HG02623 (cell line): ENCODE data around the gene MIXL1.
A peak's percentile ranks its signal among the peaks of the same experiment; 100 is the strongest.
"Not testable (repeated sequence)": the region's sequence is repeated elsewhere in the genome, so short reads cannot be mapped to it uniquely, and the experiment has no call there.

Source experiments
- ATAC-seq: cut with Tn5 transposase; IDR thresholded peaks from one replicate; pipeline ENCODE4 v1.9.1; 2021; ENCODE audit warnings: moderate library complexity; ENCODE audit not compliant: unreplicated experiment

Gene MIXL1

DNA sequence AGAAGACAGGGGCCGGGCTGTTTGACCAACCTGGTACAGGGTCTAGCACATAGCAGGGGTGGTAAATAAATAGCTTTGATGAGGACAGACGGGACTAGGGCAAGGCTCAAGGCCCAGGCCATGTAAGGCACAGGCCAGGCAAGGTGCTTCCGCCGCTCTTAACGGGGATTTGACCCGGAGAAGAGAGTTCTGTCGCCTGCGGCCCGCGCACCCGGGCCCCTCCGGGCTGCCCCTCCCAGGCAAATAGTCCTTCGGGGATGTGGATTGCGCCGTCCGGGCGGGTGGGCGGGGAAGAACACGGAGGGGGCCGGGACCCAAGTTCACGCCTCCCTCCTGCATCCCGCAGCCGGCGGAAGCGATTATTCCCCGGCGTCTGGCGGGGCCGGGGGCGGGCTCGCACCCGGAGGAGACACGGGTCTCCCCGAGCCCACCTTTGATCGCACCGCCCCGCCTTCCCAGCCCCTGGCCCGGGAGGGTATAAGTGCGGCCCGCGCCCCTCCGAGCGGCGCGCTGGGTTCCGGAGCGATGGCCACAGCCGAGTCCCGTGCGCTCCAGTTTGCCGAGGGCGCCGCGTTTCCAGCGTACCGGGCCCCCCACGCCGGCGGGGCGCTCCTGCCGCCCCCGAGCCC lies at the start of gene MIXL1:
MIXL1 (plus strand) TSS at position 508 of the 629 bp plus-strand sequence; CDS start at position 526, 18 bp downstream.
- peak; percentile 32 for ATAC-seq

DNA sequence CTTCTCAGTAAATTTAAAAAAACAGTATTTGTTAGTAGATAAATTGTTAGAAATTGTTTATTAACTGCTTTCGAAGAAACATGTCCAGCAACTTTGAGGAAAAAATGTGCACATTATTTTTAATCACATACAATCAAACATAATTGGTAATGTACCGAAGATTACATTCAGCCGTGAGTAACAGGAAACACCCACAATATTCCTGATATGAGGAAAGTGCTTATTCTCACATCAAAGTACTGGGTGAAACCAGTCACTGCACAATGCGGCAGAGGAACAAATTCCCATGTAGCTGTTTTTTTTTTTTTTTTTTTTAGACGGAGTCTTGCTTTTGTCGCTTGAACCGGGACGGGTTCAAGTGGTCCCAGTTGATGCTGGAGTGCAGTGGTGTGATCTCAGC lies 46.6 kb upstream of the MIXL1 start:
- no peak for ATAC-seq

DNA sequence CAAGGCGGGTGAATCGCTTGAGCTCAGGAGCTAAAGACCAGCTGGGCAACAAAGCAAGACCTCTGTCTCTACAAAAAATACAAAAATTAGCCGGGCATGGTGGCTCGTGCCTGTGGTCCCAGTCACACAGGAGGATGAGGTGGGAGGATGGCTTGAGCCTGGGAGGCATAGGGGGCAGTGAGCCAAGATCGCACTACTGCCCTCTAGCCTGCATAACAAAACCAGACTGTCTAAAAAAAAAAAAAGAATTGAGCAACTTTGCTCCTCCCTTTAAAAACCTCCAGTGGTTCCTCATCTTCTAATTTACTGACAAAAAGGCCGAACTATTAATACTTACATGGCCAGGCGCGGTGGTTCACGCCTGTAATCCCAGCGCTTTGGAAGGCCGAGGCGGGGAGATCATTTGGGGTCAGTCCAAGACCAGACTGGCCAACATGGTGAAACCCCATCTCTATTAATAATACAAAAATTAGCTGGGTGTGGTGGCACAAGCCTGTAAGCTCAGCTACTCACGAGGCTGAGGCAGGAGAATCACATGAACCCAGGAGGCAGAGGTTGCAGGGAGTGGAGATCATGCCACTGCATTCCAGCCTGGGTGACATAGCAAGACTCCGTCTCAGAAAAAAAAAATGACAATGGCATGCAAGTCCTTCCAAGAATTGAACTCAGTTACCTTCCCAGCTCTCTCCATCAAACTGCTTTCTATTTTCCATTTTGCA lies 41.3 kb upstream of the MIXL1 start:
- ATAC-seq: no peak

DNA sequence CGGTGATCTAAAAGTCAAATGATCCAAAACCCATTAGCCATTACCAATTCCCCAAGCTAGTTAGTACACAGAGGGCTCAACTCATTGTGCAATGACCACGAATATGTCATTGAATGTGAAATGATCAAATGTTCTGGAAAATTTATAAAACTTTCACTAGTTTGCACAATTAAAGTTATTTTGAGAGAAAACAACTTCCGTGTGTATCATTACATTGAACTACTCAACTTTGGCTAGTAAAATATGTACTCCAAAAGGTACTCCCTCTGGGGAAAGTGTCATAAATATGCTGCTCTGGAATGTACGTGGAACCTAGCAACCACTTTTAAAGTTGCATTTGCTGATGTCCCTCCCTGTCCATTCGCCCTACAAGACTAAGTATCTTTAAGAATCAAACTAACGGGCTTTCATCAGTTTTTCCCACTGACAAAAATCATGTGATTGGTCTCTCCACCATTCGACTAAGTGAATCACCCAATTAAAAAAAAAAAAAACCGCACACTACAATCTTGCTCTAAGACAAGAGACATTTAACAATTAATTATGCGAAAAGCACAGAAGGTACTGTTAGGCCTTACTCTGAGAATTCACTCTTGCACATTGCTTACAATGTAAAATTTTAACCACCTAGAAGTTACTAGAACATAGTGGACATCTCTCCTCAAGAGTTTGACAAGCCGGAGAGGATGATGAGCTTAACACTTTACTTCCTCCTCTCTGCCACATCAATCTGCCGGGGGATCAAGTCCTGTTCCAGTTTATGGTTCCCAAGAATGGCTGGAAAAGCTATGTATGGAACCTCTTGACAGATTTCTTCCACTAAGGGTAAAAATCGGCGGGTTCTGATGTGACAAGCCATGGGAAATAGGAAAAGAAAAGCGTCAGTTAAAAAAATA lies 38.1 kb upstream of the MIXL1 start:
- no peak for ATAC-seq

DNA sequence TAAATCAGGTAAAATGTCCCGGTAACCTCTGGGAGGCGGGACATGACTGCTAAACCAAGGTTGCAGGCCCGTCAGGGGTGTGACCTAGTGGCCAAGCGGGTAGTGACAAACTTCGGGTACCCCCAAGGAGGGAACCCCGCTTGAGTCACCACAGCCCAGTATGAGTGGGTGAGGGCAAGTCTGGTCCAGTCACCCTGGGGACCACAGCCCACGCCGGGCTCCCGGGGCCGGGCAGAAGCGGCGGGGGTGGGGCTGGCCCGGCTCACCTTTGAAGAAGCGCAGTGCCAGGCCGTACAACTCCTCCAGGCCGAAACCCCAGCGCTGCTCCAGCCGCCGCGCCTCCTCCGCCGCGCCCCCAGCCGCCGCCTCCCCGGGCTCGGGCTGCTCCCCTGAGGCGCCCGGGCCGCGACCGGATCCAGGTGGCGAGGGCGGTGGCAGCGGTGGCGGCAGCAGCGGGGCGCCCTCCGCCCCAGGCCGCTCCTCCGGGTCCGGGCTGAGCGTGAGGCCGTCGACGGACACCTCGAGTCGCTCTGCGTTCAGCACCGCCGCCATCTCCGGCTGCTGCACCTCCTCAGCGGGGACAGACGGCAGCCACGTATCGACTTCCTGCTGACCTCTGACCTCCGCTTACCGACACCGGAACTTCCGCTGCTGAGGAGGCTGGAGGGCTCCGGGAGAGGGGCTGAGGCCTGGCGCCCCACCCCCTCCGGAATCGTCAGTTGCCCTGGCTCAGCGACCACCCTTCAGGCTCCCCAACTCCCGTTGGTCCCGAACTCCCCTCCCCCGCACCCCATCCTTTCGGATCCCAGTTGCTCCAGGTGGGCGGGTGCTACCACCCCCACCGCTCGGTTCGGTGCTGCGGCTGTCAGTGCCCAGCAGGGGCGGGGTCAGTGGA lies 37.1 kb upstream of the MIXL1 start, which contains the start of gene ACBD3:
ACBD3 (minus strand) TSS at position 618 of the 895 bp plus-strand sequence; CDS start at position 552, 66 bp downstream.
- peak; percentile 93 for ATAC-seq

DNA sequence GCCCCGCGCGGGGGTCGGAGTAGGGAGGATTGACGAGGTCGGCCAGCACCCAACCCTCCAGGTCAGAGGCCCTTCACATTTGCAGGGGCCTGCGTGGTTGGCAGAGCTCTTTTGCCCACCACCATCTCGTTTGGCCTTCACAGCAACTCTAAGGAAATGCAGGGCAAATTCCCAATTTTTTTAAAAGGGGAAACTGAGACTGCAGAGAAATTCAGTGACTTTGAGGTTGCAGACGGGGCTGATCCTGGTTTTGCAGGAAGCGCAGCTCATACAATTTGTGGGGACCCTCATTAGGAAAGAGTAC lies 36.5 kb upstream of the MIXL1 start:
- no peak for ATAC-seq

DNA sequence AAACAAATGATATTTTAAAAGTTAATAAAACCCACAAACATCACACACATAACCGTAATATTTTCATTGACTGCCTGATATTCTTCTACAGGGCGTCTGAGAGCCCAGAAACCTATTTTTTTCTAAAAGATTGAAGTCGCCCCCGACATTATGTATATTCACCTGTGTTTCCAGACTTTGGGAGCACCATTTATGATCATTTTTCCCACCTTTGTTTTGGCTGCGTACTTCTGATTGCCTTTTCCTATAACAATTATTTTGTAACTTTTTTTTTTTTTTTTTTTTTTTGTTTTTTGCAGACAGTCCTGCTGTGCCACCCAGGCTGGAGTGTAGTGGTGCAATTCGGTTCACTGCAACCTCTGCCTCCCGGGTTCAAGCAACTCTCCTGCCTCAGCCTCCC lies 36.1 kb upstream of the MIXL1 start:
- no peak for ATAC-seq

DNA sequence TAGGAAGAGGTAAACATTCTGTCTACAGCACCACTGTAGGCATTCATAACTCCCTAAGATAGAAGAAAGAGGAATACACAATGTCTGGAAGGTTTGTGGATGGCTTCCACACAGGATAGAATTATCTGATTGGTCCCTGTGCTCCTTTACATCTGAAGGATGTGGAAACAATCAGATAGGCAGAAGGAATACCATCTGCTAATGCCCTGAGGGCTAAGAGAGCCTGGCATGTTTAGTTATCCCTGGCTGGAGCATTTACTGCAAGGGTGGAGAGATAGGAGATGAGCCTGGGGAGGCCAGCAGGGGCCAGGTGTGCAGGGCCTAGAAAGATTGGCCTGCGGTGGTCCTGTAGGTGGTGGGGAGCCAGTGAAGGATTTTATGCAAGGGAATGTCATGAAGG lies 28.3 kb upstream of the MIXL1 start:
- no peak for ATAC-seq

DNA sequence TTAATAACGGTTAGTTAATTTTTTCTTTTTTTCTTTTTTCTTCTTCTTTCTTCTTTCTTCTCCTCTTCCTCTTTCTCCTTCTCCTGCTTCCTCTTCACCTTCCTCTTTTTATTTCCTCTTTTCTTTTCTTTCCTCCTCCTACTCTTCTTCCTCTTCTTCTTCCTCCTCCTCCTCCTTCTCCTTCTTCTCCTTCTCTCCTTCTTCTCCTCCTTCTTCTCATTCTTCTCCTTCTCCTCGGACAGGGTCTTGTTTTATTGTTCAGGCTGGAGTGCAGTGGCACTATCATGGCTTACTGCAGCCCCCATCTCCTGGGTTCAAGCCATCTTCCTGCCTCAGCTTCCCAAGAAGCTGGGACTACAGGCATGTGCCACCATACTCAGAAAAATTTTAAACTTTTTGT lies 23.5 kb upstream of the MIXL1 start:
- no peak for ATAC-seq

DNA sequence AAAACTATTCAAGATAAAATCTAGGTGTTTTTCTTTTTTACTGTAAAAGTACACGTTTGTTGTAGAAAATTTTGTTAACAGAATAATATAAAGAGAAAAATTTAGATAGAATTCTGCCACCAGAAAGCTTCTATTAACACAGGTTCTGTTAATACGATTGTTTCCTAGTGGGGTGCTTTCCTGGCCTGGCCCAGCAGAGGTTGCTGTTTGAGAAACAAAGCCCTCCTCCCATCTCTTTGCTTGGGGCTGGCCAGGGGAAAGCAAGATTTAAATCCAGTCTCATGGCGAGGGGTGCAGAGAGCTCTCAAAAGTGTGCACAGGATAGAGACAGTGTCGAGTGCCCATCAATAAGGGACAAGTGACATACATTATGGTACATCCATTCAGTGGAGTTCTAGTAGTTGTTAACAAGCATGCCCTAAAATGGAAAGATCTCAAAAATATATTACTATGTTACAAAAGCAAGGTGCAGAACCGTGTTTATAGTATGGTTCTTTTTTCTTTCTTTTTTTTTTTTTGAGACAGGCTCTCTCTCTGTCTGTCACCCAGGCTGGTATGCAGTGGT lies 22.4 kb upstream of the MIXL1 start:
- ATAC-seq: no peak

DNA sequence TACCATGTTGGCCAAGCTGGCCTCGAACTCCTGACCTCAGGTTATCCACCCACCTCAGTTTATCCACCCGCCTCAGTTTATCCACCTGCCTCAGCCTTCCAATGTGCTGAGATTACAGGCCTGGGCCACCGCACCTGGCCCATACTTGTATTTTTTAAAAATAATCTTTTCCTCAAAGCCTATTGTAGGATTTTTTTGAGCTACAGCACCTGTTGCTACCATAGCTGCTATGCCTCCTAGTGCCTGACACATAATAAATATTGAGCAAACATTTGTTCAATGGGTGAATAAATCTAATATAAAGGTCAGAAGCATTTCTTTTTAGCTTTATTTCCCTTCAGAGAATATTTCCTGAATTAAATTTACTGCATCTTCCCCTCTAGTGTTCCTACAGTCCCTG lies 21.2 kb upstream of the MIXL1 start:
- no peak for ATAC-seq

DNA sequence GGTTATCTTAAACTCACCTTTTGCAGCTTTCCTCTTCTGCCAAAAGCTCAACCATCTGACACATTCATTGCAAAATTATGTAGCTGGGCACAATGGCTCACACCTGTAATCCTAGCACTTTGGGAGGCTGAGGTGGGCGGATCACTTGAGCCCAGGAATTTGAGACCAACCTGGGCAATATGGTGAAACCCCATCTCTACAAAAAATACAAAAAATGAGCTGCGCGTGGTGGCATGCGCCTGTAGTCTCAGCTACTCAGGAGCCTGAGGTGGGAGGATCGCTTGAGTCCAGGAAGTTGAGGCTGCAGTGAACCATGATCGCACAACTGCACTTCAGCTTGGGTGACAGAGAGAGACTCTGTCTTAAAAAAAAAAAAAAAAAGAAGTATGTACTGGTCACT lies 20.8 kb upstream of the MIXL1 start:
- ATAC-seq: not testable (repeated sequence)

DNA sequence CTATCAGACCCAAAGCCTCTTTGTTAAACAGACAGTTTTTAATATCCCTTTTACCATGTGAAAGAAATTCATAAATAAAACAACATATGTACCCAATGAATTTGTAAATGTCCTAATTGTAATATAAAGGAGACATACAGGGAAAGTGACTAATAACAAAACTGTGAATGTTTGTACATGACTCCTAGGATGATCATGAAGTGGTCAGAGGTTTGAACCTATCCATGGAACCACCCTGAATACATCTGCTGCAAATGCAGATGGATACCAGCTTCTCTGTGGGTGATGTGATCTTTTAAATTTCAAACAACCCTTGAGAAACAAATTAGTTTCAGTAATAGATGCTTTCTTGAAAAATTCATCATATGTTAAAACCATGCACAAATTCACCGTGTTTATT lies 20.2 kb upstream of the MIXL1 start:
- ATAC-seq: no peak

DNA sequence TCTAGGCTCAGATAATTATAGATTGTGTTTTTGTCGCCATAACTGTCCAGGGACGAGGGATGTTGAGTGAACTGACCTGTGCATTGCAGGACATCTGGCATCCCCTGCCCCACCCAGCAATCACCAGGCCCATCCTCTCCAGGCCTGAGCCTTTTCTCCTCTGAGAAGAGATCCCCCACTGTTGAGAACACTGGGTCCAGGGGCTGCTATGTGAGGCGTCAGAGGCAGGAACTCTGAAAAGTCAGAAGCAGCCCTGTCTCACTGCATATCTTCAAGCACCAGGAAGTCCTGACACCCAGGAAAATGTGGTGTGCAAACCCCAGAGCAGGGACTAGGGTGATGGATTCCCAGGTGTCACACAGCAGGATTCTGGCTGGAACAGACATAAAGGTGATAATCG lies 19.8 kb upstream of the MIXL1 start:
- no peak for ATAC-seq

DNA sequence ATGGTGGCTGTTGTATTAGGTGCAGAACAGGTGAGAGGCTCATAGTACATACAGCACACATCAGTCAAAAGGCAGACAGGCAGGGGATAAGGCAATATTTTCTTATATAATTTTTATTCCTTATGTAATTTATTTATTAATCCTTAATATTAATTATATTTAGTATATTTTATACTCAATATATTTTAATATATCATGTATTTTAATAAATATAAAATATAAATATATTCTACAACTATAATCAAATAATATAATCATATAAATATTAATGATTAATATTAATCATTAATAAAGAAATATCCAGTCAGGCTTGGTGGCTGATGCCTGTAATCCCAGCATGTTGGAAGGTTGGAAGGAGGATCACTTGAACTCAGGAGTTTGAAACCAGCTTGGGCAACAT lies 19.3 kb upstream of the MIXL1 start:
- no peak for ATAC-seq

DNA sequence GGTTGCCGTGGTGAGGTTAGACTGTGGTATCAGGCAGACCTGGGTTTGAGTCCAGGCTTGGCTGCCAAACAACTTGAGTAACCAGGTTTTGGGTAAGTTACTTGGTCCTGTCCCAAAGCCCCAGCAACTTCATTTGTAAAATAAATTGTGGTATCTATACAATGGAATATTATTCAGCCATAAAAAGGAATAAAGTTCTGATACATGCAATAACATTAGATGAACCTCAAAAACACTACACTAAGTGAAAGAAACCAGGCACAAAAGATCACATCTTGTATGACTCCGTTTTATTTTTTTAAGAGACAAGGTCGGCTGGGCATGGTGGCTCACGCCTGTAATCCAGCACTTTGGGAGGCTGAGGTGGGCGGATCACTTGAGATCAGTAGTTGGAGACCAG lies 16.4 kb upstream of the MIXL1 start:
- no peak for ATAC-seq

DNA sequence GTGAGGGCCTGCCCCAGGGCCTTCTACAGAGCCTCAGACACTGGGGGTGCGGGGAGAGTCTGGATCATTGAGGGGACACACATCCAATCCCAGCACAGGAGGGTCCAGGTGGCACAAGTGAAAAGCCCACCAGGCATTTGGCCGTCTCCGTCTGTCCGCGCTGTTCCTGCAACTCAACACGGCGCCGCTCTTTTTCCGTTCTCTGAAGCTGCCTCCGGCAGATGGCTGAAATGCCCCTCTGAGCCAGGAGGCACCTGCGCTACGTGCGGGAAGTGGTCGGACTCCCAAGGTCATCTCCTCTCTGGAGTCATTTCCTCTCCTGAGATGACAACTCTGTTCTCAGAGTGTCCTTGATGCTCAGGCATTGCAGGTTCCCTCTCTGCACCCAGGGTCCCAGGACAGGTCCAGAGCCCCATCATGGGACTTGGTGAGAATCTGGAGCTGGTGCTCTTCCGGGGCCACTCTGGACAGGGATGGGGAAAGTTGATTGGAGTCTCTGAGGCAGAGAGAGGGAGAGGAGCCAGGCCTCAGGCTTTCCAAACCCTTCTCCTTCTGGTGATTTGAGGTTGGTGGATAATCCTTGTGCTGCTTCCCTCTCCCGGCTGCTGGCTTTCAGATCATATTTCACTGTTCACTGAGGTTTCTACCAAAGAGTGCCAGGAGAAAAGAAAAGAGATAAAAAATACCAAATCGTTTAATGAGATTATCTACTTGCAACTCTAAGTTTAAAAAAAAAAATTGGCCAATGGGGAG lies 14.0 kb upstream of the MIXL1 start:
- no peak for ATAC-seq

DNA sequence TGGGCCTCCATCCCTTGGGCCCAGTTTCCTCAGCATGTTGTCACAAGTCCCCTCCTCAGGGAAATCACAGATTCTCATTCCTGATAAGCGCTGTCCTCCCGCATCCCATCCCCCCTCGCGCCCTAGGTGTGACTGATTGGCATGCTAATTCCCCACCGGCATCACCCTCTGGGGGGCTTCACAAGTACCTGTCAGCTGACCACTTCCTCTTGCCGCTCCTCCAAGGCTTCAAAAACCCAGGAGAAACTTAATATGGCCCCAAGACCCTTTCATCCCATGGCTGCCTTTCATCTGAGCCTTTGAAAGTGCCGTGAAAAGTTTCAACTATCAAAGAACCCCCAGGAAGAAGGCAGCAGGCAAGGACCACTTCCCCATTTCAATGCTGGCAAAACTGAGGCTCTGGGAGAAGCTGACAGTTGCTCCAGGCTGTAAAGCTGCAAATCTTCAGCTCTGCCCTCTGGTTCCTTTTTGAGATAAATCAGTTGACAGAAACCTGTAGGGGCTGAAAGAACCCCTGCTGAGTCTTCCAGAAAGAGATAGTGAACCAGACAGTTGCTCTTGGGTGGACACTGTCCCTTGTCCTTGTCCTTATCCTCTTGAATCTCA lies 12.8 kb upstream of the MIXL1 start:
- ATAC-seq: no peak

DNA sequence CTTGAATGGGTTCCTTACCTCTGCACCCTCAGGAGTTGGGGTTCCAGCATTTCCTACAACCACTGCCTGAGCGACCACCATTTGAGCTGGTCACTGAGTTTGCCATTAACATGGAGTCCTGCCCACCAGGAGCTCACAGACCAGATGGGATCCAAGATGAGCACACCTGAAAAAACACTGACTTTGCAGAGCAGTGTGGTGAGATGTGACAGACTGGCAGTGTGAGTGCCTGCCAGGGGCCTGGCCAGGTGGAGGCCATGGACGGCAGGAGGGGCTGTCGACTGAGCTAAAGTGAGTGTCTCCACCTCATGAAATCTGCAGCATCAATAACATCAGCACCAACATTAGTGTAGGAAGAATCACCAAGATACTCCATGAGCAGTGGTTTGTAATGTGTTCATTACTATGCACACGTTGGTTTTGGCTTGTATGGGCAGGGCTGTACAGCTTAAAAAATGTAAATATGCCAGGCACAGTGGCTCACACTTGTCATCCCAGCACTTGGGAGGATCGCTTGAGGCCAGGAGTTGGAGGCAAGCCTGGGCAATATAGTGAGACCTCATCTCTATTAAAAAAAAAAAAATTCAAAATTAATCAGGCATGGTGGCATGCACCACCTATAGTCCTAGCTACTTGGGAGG lies 12.2 kb upstream of the MIXL1 start:
- ATAC-seq: no peak
